DLD1 (cell line): ENCODE data around the gene CGB2.
"Not testable (repeated sequence)": the region's sequence is repeated elsewhere in the genome, so short reads cannot be mapped to it uniquely, and the experiment has no call there.

Source experiments
- in situ Hi-C: cut with HindIII; loops from 2 replicates; pipeline ENCODE4 v1.10.0; 2017; ENCODE audit warnings: low sequenced_read_pairs

The CGB2 gene

DNA sequence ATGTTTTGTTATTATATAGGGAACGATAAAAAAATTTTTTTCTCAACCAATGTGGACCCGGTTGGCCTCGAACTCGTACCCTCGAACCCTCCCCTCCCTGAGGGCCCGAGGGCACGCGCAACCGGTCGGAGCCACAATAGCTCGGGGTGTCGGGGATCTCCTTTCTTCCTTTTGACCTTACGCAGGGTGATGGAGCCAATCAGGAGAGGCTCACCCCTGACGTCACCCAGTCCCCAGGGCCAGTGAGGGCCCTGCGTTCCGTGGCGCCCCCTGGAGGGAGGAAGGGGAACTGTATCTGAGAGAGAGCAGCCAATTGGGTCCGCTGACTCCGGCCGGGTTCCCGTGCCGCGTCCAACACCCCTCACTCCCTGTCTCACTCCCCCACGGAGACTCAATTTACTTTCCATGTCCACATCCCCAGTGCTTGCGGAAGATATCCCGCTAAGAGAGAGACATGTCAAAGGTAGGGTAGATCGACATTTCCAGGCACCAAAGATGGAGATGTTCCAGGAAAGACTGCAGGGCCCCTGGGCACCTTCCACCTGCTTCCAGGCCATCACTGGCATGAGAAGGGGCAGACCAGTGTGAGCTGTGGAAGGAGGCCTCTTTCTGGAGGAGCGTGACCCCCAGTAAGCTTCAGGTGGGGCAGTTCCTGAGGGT lies at the start of gene CGB2:
Gene CGB2, plus strand, starts transcription at position 249 of the 660 bp plus-strand sequence. Its CDS starts 206 bp downstream, at position 455.
- in situ Hi-C loops = not testable (repeated sequence)

DNA sequence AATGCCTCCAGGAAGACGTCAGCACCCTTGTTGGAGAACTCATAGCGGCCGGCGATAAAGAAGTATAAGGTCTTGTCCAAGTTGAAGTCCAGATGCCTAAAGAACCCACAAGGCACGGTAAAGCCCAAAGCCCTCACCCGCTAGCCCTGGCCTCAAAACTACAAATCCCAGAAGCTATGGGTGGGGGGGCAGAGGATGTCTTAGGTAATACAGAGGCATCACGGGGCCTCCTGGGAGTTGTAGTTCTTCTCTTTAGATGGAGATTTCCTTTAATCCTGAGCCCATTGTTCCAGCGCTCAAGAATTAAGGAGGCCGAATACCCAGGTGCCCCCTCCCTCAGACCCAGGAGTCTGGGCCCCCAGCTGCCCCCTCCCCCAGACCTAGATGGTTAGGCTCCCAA lies 49.4 kb upstream of the CGB2 start:
- in situ Hi-C loops = no loop called here

DNA sequence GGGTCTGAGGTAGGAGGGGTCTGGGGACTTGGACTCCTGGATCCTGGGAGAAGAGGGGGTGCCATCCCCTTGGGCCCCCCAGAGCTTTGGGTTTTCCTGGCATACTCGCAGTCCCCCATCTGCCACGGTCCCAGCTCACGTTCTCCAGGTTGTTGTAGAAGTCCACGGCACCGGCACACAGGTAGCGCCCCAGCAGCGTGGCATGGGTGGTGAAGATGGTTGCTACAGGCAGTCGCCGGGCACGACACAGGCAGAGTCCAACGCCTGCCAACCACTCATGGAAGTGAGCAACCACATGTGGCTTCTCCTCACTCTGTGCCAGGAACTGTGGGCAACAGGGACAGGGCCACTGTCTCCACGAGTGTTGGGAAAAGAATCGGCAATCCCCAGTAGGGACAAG lies 46.0 kb upstream of the CGB2 start:
- in situ Hi-C loops = no loop called here

DNA sequence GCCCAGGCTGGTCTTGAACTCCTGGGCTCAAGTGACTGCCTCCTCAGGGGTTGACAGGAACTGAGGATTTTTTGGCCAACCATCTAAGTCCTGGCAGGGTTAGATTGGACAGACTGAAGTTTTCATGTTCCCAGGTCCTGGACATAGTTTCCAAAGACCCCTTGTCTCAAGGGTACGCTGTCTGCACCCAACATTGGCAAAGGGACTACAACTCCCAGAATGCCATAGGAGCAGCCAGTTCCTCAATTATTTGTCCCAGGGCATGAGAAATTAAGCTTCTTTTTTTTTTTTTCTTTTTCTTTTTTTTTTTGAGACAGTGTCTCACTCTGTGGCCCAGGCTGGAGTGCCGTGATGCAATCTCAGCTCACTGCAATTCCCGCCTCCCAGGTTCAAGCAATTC lies 45.5 kb upstream of the CGB2 start:
- in situ Hi-C loops = no loop called here

DNA sequence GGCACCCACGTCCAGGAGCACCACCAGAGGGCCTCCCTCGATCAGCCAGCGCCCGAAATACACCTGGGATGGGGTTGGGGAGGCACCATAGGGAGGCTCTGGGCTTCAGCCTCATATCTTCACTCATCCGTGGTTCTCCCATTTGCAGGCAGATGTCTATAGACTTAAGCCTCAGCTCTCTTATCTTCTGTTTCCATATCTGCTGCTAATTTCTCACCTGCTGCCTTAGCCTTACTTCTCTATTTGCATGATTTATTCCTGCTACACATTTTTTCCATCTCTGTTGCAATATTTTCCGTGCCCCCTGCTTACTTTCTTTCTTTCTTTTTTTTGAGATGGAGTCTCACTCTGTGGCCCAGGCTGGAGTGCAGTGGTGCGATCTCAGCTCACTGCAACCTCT lies 44.4 kb upstream of the CGB2 start:
- in situ Hi-C loops = no loop called here

DNA sequence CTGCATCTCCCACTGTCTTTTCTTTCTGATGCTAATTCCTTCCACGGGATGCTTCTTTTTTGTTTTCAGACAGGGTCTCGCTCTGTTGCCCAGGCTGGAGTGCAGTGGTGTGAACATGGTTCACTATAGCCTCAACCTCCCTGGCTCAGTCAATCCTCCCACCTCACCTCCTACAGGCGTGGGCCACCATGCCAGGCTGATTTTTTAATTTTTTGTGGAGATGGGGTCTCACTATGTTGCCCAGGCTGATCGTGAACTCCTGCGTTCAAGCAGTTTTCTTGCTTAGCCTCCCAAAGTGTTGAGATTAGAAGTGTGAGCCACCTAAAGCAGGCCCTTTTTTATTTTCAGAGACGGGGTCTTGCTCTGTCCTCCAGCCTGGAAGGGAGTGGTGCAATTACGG lies 43.4 kb upstream of the CGB2 start:
- in situ Hi-C loops = no loop called here

DNA sequence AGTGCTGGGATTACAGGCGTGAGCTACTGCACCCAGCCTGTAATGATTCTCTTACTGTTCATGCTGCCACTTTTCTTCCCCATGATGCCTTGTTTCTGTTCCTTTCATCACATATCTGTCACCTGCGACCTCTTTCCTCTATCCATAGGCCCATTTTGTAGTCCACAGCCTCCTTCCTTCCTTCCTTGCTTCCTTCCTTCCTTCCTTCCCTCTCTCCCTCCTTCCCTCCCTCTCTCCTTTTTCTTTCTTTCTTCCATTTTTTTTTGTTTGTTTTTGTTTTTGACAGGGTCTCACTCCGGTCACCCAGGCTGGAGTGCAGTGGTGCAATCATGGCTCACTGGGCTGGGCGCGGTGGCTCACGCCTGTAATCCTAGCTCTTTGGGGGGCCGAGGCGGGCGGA lies 42.8 kb upstream of the CGB2 start:
- in situ Hi-C loops = no loop called here

DNA sequence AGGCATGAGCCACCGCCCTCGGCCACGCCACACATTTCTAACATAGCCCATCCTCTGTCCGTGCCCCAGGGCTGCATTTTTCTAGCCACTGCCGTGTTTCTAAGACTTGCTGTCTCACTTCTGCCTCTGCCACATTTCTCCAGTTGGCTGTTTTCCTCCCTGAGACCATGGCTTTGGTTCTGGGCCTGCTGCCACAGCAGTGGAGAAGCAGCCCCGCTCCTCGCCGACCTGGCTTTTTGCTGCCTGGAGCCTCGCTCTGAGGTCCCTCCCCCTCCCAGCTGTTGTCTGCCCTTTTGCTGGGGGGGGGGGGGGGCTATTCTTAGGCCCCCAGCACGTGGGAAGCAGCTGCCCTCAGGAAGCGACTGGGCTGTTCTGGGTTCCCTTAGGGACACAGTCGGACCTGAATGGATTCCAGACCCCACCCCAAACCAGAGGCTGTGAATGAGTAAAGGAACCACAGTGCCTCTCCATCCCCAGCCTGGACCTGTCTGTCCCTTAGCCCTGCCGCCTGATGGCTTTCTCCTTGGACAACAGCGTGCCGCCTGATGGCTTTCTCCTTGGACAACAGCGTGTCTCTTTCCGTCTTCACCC lies 41.9 kb upstream of the CGB2 start:
- in situ Hi-C loops = no loop called here

DNA sequence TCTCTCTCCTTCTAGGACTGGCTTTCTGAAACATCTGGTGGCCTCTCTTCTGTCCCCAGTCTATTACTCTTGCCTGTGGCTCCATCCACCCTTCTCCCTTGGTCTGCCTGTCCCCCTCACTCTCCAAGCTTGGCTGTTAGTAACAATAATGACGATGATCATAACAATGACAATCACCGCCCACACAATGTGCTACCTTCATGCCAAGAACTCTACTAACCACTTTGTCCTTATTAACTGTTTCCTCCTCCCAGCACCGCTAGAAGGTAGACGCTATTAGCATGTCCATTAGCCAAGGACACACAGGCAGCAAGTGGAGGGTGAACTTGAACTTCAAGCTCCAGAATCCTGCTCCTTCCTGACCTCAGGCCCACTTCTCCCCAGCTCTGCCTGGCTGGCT lies 41.3 kb upstream of the CGB2 start:
- in situ Hi-C loops = no loop called here

DNA sequence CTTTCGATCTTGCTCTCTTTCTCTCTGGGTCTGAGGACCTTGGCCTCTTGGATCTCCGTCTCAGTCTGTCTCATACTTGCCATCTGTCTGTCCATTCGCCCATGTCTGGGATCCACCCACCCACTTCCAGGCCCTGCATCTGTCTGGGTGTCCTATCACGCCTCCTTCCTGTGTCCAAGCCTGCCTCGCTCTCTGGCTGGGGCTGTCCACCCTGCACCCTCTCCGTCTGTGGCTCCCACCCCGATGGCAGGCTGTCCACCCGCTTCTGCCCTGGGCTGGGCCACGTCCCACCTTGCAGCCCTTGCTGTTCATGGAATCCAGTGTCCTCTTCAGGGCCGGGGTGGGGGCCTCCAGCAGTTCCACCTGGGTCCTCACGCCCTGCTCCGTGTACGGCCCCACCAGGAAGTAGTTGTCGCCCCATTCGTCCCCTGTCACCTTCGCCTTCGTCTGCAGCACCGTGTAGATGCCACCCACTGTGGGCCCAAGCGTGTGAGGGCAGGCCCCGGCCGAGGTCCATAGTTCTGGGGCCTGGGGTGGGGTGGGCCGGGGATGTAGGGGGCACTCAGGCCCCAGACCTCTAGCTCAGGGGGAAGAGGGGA lies 40.6 kb upstream of the CGB2 start:
- in situ Hi-C loops = no loop called here

DNA sequence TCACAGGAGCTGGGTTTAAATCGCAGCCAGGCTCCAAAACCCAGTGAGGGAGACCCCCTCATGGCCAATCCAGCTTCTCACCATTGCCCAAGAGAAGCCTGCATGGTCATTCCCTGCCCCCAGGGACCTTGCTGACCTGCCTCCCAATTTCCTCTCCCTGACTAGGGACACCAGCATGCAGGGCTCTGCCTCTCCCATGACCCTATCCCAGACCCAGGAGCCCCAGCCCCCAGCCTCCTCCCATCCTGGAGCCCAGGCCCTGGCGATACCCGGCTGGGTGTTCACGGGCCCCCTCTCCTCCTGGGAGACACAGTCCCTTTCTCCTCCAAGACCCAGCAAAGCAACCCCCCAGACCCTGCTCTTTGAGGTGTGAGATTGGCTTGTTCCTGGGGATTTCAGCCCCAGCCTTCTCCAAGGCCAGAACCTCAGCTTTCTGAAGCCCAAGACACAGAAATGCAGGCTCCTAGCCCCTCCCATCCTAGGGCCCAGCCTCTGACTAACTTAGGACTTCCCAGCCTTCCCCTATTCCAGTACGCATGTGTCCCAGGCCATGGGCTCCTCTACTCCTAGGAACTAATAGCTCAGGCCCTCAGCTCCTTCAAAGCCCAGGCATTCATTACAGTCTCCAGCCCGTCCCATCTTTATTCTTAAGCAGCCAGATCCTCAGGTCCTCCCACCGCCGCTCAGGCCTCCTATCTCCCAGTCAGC lies 39.7 kb upstream of the CGB2 start:
- in situ Hi-C loops = no loop called here

DNA sequence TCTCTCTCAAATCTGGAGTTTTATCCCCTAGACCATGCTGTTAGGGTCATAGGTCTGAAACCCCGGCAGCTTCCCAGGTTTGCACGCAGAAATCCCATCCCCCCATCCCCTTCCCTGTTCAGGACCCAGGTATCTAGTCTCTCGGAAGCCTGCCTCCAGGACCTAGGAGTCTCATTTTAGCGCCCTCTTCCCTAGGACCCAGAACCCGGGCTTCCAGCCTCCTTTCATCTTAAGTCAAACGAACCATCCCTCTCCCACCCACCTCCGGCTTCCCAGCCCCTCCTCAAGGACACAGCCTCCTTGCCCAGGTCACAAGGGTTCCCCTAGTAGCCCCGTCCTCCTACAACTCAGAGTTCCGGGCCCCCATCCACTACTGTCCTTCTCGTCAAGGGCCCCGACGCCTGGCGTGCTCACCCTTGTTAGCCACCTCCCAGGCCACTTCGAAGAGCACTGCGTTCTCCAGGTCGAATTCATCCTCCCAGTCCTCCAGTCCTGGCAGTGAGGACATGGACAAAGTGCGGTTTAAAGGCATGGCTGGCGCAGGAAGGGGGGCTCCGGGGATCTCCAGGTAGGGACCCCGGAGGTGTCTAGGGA lies 39.0 kb upstream of the CGB2 start:
- in situ Hi-C loops = no loop called here

DNA sequence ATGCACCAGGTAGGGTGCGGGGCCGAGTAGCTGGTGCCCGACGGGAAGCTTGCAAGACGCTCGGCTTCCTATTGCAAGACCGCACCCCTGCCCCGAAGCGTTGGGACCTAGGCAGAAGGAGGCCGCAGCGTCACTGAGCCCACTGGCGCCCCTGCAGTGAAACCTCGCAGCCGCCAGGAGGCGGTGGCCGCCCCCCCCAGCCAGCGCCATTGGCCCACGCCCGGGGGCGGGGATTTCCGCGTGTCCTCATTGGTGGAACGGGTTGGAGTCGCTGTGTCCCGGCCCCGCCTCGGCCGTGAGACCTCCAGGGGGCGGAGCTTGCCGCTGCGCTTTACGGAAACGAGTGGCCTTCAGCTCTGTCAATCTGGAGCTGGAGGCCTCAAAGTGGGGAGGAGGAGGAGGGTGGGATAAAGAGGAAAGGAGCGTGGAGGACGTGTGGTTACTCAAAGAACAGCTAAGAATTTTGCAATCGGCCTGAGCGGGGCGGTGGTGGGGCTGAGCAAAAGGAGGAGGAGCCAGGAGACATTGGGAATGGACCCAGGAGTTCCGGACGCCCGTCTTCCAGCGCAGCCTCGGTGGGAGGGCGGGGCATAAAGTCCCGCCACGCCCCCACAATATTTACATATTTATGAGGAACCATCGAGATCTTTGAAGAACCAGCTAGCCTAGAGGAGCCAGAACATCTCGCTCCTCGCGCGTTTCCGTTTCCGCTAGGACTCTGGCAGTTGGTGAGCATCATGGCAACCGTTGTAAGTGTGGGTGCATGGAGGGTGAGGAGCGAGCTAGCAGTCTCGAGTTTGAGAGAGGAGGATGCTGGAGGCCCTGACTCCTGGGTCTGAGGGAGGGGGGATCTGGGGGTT lies 38.3 kb upstream of the CGB2 start, which contains the start of the genes GYS1 and RUVBL2:
Gene GYS1, minus strand, starts transcription at position 135 of the 860 bp plus-strand sequence. CDS start 197 bp downstream, outside the sequence.
Gene RUVBL2, plus strand, starts transcription at position 713 of the 860 bp plus-strand sequence. Its CDS starts 25 bp downstream, at position 738.
- in situ Hi-C loops = no loop called here

DNA sequence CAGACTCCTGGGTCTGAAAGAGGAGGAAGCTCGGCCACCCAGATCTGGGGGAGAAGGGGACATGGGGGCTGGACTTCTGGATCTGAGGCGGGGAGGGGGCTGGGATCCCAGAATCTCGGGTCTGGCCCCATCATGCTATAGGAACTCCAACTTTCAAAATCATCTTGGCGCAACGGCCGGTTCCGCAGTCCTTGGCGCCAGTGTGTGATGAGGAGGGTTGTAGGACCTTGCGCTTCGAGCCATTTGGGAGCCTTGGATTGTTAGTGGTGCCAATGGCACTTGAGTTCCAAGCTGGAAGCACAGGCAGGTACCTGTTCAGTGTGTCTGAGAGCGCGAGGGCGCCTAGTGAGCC lies 37.7 kb upstream of the CGB2 start:
- in situ Hi-C loops = no loop called here

DNA sequence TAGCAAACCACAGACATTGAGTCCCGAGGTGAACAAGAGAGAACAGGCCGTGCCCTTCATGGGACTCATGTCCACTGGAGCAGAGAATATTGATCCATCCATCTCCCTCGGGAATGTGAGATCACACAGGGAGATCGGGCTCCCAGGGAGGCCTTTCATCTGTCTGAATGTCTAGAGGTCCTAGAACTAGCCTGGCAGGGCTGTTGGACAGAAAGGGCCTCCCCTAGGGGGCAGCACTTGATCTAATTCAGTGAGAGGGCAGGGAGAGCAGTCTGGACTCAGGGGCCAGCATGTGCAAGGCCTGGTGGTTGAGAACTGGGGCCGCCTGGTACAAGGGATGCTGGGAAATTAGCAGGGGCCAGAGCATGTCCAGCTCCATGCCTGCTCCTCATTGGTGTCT lies 33.7 kb upstream of the CGB2 start:
- in situ Hi-C loops = no loop called here

DNA sequence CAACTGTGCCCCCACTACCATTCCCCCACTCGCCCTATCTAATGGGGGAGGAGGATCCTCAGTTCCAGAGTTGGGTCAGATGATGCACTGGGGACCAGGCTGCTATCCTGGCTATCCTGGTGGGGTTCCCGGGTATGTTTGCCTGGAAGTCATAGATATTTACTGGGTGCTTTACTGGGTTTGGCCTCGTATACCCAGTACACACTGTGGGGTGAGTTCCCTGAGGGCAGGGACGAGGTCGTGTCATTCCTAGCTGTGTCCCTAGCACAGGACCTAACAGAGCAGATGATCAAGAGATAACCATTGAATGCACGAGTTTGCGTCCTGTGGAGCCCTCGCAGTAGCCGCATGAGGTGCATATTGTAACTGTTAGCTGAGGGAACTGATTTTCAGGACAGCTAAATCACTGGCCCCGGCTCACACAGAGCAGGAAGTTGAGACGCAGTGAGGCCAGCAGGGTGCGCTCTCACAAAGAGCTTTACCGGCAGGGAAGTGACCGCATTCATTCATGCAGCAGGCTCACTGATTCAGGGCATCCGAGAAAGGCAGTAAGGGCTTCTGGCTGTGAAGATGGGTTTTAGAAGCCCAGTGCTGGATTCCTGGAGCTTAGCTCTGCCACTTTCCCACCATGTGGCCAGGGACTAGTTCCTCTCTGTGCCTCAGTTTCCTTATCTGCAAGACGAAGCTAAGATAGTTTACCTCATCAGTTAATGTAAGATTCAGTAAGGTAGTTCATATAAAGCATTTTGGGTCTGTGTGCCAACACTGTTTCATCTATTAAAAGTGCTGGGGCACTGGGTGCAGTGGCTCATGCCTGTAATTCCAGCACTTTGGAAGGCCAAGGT lies 32.0 kb upstream of the CGB2 start:
- in situ Hi-C loops = no loop called here

DNA sequence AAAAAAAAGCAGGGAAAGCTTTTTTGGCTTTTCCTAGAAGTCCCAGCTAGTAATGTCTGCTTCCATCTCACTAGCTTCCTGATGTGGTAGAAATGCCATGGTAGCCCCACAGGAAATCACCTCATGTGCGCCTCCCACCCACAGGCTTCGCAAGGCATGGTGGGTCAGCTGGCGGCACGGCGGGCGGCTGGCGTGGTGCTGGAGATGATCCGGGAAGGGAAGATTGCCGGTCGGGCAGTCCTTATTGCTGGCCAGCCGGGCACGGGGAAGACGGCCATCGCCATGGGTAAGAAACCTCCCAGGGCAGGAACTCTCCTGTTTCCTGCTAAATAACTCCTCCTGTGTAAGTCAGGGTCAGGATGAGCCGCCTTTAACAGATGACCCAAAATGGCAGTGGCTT lies 27.6 kb upstream of the CGB2 start:
- in situ Hi-C loops = no loop called here

DNA sequence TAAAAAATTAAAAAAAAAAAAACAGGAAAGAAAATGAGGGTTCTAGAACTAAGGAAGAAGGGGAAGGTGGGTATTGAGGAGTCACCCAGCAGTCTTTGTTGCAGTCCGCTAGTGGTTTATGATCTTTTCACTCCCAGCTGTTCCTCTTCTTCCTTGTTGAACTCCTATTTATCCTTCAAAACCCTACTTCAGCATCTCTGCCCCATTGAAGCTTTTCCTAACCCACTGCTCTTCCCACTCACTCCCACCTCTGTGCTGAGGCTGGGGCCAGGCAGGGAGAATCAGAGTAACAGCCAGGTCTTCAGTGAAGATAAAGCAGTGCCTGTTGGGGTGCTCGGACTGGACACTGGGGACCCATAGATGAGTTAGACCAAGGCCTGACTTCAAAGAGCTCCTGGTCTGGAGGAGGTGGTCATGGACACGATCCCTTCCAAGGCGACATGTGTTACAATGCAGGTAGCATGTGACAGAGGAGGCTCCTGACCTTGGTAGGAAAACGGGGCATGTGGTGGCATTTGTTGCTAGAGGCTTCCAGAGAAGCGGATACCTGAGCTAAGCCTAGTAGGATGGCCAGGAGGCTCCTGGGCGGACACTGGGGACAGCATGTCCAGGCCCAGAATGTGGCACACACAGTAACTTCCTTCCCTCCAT lies 26.6 kb upstream of the CGB2 start:
- in situ Hi-C loops = no loop called here

DNA sequence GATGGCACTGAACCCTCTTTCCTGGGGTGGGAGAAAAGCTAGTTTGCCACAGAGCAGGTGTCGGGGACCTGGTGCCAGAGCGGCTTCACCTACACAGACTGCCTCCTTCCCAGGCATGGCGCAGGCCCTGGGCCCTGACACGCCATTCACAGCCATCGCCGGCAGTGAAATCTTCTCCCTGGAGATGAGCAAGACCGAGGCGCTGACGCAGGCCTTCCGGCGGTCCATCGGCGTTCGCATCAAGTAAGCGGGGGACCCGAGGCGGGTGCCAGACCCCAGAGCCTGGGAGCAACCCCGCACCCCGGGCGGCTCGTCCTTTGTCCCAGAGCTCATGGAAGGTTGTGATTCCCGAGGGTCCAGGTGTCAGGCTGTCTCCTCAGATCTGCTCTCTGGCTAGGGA lies 24.8 kb upstream of the CGB2 start:
- in situ Hi-C loops = no loop called here
